ENCODE data around the gene RITA1.

The RITA1 gene

GRCh38 chr12:113227686-113228391 lies 42.3 kb downstream of the RITA1 start:
- Histone ChIP-seq H3K9ac (no peak overlapping the region), H2AFZ (no peak overlapping the region), H3K27me3 (ENCODE audit: control insufficient read depth, insufficient read depth, low read length) (no peaks in the 10 kb centered on the region), H3K4me3 (ENCODE audit: low read depth, low read length) (no peak overlapping the region), H3K79me2 (peaks cover 26% of the 10 kb centered on the region), H3K9me3 (ENCODE audit: control insufficient read depth, low read length) (no peaks in the 10 kb centered on the region), H3K27ac (peak overlapping the region; percentile 31), H3K36me3 (ENCODE audit: control insufficient read depth, insufficient read depth, low read length) (no peaks in the 10 kb centered on the region), H3K4me2 (ENCODE audit: low read length) (no peak overlapping the region), H3K4me1 (peaks cover 26% of the 10 kb centered on the region)
- TF ChIP-seq, protein P1, sequence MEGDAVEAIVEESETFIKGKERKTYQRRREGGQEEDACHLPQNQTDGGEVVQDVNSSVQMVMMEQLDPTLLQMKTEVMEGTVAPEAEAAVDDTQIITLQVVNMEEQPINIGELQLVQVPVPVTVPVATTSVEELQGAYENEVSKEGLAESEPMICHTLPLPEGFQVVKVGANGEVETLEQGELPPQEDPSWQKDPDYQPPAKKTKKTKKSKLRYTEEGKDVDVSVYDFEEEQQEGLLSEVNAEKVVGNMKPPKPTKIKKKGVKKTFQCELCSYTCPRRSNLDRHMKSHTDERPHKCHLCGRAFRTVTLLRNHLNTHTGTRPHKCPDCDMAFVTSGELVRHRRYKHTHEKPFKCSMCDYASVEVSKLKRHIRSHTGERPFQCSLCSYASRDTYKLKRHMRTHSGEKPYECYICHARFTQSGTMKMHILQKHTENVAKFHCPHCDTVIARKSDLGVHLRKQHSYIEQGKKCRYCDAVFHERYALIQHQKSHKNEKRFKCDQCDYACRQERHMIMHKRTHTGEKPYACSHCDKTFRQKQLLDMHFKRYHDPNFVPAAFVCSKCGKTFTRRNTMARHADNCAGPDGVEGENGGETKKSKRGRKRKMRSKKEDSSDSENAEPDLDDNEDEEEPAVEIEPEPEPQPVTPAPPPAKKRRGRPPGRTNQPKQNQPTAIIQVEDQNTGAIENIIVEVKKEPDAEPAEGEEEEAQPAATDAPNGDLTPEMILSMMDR (IDR thresholded peaks at IDR 0.05) = no peak

DNA sequence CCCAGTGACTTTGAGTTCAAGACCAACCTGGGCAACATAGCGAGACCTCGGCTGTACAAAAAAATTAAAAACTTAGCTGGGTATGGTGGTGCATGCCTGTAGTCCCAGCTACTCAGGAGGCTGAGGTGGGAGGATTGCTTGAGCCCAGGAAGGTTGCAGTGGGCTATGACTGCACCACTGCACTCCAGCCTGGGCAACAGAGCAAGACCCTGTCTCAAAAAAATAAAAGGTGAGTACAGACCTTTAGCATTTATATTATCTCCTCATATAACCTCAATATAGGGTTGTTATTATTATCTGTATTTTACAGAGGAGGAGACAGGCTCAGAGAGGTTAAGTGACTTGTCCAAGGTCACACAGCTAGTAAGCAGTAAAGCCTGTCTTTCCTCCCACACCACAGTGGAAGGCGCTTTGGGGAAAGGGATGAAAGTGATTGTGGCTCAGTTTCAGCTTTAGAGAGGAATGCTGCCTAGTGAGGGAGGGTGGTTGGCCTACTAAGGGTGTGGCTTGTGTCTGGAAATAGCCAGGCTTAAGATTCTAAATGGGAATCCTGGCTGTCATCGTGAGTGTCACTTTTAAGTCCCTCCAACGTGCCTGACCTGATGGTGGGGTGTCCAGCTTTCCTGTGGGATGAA lies 43.0 kb downstream of the RITA1 start:
- Histone ChIP-seq H3K36me3 (ENCODE audit: control insufficient read depth, insufficient read depth, low read length) (no peaks in the 10 kb centered on the region), H3K27ac (no peak overlapping the region), H3K4me1 (peaks cover 31% of the 10 kb centered on the region), H3K4me2 (ENCODE audit: low read length) (no peak overlapping the region), H3K9me3 (ENCODE audit: control insufficient read depth, low read length) (no peaks in the 10 kb centered on the region), H3K27me3 (ENCODE audit: control insufficient read depth, insufficient read depth, low read length) (no peaks in the 10 kb centered on the region), H2AFZ (no peak overlapping the region), H3K4me3 (ENCODE audit: low read depth, low read length) (no peak overlapping the region), H3K9ac (no peak overlapping the region), H3K79me2 (peaks cover 26% of the 10 kb centered on the region)
- TF ChIP-seq, protein P1 (IDR thresholded peaks at IDR 0.05) = no peak

GRCh38 chr12:113230315-113231234 lies 45.1 kb downstream of the RITA1 start:
- Histone ChIP-seq H3K9ac (no peak overlapping the region), H2AFZ (no peak overlapping the region), H3K4me3 (ENCODE audit: low read depth, low read length) (no peak overlapping the region), H3K27ac (peak overlapping the region; percentile 82), H3K79me2 (peaks cover 26% of the 10 kb centered on the region), H3K27me3 (ENCODE audit: control insufficient read depth, insufficient read depth, low read length) (no peaks in the 10 kb centered on the region), H3K36me3 (ENCODE audit: control insufficient read depth, insufficient read depth, low read length) (no peaks in the 10 kb centered on the region), H3K4me1 (peaks cover 41% of the 10 kb centered on the region), H3K9me3 (ENCODE audit: control insufficient read depth, low read length) (no peaks in the 10 kb centered on the region), H3K4me2 (ENCODE audit: low read length) (no peak overlapping the region)
- TF ChIP-seq, protein P1 (IDR thresholded peaks at IDR 0.05) = no peak

DNA sequence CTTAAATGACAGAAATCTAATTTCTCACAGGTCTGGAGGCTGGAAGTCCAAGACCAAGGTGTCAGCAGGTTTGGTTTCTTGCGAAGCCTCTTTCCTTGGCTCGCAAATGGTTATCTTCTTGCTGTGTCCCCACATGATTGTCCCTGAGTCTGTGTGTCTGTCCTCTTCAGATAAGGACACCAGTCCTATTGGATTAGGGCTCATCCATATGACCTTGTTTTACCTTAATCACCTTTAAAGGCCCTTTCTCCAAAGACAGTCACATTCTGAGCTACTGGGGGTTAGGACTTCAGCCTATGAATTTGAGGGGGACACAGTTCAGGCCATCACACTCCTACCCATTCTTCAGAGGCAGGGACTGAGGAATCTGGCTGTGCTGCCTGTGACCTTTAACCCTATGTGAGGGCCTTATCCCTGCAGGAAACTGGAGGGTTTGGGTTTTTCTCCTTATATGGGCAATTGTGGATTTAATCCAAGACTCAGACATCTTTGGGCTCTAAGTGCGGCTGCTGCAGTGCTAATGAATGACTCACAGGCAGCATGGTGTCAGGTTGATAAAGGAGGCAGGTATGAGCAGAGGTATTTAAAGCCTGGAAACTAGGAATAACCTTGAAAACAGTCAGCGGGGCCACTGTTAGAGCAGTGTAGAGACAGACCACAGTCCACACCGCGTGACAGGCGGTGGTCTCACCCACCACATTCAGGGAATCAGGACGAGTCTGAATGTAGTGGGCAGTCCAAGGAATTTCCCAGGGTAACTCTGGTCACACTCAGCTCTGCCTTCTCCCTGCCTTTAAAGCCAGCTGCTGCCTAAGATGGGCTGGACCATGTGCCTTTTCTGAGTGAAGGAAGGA lies 45.9 kb downstream of the RITA1 start:
- Histone ChIP-seq H3K27me3 (ENCODE audit: control insufficient read depth, insufficient read depth, low read length) (no peaks in the 10 kb centered on the region), H3K27ac (peak overlapping the region; percentile 82), H3K4me3 (ENCODE audit: low read depth, low read length) (no peak overlapping the region), H3K9ac (no peak overlapping the region), H3K79me2 (peaks cover 26% of the 10 kb centered on the region), H3K4me1 (peaks cover 44% of the 10 kb centered on the region), H2AFZ (no peak overlapping the region), H3K4me2 (ENCODE audit: low read length) (no peak overlapping the region), H3K36me3 (ENCODE audit: control insufficient read depth, insufficient read depth, low read length) (no peaks in the 10 kb centered on the region), H3K9me3 (ENCODE audit: control insufficient read depth, low read length) (no peaks in the 10 kb centered on the region)
- TF ChIP-seq, protein P1 (IDR thresholded peaks at IDR 0.05) = no peak
